Measurements from ENCODE around the gene PIN1.
"Not testable (repeated sequence)": the region's sequence is repeated elsewhere in the genome, so short reads cannot be mapped to it uniquely, and the experiment has no call there.

Gene PIN1

DNA sequence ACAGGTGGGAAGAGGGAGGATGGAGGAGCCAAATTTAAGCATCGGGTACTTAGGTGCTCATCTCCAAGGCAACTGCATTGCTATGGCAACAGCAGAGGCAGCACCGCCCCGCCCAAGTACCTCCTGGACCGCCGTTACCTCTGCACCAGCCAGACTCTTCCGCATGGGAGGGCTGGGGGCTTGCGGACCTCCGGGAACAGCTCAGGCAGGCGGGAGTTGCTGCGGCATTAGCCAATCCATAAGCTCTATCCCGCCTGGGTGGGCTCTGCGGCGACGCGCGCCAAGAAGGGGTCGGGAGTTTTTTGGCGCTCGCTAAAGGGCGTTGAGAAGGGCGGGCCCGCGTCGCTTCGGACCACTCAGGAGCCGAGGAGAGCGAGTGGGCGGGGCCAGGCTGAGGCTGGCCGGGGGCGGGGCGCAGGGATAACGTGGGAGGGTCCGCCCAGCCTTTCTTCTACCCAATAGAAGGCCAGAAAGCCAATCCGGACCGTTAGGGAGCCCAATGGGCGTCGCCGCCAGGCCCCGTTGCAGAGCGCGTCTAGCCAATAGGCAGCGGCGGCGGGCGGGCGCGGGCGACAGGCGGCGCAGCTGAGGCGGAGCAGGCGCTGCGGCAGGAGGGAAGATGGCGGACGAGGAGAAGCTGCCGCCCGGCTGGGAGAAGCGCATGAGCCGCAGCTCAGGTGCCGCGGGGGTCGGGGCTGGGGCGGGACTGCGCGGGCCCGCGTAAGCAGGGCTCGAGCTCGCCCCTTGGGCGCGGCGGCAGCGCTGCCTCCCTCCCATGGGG is at the start of gene PIN1:
Gene PIN1 (plus strand): TSS at position 593 of the 781 bp plus-strand sequence. CDS start 27 bp downstream, at position 620.
- DNase-seq = peak; percentile 99

DNA sequence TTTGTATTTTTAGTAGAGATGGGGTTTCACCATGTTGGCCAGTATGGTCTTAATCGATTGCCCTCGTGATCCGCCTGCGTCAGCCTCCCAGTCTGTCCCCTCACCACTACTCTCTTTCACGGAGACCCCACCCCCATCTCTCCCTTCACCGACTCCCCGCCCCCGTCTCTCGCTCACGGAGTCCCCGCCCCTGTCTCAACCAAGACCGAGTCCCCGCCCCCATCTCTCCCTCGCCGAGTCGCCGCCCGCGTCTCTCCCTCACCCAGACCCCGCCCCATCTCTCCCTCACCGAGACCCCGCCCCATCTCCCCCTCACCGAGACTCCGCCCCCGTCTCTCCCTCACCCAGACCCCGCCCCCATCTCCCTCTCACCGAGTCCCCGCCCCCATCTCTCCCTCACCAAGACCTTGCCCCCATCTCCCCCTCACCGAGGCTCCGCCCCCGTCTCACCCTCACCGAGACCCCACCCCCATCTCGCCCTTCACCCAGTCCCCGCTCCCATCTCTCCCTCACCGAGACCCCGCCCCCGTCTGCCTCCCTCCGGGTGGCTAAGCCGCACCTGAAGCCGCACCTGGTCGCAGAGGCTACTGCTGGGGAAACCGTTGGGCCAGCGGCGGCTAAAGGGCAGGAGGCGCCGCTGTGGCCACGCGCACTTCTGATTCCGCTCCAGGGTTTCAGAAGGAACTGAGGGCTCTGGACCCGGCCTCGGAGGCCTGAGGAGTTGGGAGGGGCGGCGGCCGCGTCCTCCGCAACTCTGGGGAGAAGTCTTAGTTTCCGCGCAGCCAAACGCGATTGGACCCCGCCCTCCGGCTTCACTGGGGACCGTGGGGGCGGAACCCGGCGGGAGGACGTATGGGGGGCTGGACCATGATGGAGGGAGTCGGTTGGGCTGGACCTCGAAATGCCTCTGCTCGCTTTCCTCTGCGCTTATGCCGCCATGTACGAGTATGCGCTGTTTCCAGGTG is 49.5 kb upstream of the PIN1 start:
- DNase-seq = peak; percentile 81

DNA sequence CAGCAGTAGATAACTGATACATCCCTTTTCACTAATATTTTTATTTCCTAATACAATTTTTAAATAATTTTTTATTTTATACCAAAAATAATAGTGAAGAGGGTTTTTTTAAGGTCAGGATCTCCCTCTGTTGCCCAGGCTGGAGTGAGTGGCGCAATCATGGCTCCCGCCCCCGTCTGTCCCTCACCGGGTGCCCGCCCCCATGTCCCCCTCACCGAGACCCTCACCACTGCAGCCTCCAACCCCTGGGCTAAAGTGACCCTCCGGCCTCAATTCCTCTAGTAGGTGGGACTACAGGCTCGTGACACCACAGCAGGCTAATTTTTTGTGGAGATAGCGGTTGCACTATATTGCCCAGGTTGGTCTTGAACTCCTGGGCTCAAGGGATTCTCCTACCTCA is 48.8 kb upstream of the PIN1 start:
- no peak for DNase-seq

DNA sequence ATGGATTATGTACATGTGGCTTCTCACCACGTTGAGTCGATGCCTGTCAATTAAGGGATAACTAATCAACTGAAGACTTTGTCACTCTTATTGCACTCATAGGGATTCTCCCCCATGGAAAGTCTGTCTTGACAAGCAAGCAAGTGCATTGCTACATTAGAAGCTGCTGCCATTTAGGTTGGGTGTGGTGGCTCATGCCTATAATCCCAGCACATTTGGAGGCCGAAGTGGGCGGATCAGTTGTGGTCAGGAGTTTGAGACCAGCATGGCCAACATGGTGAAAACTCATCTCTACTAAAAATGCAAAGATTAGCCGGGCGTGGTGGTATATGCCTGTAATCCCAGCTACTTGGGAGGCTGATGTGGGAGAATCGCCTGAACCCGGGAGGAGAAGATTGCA is 48.3 kb upstream of the PIN1 start:
- no peak for DNase-seq

DNA sequence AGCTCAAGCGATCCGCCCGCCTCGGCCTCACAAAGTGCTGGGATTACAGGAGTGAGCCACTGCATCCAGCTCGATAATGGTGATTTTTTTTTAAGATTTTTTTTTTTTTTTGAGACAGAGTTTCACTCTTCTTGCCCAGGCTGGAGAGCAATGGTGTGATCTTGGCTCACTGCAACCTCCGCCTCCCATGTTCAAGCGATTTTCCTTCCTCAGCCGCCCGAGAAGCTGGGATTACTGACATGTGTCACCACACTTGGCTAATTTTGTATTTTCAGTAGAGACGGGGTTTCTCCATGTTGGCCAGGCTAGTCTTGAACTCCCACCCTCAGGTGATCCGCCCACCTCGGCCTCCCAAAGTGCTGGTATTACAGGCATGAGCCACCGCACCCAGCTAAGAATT is 46.5 kb upstream of the PIN1 start:
- DNase-seq = not testable (repeated sequence)

- no peak for DNase-seq
Observed at GRCh38 chr19:9789066-9789465, 46.1 kb upstream of the PIN1 start.

DNA sequence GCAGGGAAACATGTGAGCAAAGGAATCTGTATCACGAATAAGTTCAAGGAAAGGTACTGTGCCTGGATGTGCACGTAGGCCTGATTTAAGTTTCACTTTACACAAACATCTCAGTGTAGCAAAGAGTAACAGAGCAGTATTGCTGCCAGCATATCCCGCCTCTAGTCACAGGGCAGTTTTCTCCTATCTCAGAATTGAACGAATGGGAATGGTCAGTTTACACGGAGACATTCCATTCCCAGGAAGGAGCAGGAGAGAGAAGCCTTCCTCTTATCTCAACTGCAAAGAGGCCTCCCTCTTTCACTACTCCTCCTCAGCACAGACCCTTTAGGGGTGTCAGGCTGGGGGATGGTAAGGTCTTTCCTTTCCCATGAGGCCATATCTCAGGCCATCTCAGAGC is 45.5 kb upstream of the PIN1 start:
- DNase-seq = not testable (repeated sequence)

DNA sequence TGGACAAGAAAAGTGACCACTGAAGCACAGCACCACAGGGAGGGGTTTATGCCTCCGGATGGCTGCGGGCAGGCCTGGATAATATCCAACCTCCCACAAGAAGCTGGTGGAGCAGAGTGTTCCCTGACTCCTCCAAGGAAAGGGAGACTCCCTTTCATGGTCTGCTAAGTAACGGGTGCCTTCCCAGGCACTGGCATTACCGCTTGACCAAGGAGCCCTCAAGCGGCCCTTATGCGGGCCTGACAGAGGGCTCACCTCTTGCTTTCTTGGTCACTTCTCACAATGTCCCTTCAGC is 44.1 kb upstream of the PIN1 start:
- DNase-seq = not testable (repeated sequence)

DNA sequence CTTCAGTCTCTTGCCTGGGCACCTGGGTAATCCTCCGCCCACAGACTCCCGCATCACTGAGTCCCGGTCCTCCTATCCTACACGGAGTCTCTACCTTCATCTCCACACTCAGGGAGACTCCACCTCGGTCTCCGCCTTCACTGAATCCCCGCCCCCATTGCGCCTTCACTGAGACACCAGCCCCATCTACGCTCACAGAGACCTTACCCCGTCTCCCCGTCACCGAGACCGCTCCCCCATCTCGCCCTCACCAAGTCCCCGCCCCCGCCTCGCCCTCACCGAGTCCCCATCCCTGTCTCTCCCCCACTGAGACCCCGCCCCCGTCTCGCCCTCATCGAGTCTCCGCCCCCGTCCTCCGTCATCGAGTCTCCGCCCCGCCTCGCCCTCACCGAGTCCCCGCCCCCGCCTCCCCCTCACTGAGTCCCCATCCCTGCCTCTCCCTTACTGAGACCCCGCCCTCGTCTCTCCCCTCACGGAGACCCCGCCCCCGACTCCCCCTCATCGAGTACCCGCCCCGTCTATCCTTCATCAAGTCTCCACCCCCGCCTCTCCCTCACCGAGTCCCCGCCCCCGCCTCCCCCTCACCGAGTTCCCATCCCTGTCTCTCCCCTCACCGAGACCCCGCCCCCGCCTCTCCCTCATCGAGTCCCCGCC is 43.4 kb upstream of the PIN1 start:
- peak; percentile 90 for DNase-seq

DNA sequence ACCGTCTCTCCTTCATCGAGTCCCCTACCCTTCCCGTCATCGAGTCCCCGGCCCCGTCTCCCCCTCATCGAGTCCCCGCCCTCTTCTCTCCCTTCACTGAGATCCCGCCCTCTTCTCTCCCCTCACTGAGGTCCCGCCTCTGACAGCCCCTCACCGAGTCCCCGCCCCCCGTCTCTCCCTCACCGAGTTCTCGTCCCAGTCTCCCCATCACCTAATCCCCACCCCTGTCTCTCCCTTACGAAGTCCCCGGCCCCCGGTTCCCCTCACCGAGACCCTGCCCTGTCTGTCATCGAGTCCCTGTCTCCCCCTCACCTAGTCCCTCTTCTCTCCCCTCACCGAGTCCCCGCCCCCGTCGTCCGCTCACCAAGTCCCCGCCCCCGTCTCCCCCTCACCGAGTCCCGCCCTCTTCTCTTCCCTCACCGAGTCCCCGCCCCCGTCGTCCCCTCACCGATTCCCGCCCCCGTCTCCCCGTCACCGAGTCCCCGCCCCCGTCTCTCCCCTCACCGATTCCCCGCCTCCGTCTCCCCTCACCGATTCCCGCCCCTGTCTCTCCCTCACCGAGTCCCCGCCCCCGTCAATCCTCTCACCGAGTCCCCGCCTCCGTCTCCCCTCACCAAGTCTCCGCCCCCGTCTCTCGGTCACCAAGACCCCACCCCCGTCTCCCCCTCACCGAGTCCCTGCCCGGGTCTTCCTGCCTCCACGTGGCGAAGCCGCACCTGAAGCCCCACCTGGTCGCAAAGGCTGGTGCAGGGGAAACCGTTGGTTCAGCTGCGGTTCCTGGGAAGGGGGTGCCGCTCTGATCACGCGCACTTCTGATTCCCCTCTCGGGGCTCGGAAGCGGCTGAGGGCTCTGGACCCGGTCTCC is 42.7 kb upstream of the PIN1 start:
- DNase-seq = peak; percentile 88

DNA sequence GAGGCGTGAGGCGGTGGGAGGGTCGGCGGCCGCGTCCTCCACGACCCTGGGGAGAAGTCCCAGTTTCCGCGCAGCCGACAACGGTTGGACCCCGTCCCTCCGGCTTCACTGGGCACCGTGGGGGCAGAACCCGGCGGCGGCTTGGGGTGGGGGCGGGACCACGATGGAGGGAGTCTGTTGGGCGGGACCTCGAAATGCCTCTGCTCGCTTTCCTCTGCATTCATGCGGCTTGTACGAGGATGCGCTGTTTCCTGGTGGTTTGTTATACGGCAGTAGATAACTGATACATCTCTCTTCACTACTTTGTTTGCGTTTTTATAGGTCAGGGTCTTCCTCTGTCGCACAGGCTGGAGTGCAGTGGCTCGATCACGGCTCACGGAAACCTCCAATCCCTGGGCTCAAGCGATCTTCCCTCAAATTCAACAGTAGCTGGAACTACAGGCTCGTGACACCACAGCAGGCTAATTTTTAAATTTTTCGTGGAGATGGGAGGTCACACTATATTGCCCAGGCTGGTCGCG is 42.0 kb upstream of the PIN1 start:
- DNase-seq = peak; percentile 4

DNA sequence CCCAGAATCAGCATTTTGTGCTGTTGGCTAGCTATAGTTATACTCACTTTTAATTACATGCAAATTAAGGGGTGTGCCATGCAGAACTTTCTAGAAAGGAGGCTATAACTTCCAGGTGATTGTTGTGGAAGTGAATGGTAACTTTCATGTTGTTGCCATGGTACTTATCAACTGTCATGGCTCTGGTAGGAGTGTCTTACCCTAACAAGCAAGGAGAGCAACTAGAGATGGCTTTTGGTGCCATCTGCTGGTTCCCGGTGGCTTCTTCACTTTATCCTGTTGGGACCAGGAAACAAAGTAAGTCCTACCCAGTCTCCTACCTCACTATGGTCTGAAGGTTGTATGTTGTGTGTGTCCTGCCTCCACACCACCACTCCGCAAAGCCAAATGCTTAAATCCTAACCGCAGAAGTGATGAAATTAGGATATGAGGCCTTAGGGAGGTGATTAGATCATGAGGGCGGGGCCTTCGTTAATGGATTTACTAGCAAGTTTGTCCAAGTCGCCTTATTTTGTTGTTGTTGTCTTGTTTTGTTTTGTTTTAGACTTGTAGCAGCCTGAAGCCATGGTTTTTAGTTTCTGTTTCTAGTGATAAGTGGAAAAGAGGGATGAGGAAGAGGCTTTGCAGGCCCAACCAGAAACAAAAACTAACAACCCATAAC is 38.9 kb upstream of the PIN1 start:
- DNase-seq = peak; percentile 88

GRCh38 chr19:9797871-9798270 is 37.2 kb upstream of the PIN1 start:
- no peak for DNase-seq

GRCh38 chr19:9799162-9799561 is 36.0 kb upstream of the PIN1 start:
- no peak for DNase-seq

DNA sequence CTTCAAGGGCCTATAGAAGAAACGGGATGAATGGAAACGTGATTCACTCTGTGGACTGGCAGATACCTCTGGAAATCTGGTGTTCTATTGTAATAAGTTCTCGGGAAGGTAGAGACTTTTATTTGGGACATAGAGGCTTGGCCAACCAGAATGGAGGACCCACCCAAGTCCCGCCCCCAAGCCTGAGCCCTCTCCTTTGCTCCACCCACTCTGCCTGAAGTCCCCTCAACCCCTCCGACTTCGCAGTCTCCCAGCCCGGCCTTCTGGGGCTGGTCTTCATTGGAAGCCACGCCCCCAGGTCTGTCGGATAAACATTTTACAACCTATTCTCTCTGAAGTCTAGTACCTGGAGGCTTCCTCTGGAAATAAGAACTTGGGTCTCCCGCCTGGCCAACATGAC is 33.1 kb upstream of the PIN1 start:
- no peak for DNase-seq

- DNase-seq = no peak
Observed at GRCh38 chr19:9806803-9807202, 28.3 kb upstream of the PIN1 start.

GRCh38 chr19:9808855-9809824 is 26.0 kb upstream of the PIN1 start:
- no peak for DNase-seq

DNA sequence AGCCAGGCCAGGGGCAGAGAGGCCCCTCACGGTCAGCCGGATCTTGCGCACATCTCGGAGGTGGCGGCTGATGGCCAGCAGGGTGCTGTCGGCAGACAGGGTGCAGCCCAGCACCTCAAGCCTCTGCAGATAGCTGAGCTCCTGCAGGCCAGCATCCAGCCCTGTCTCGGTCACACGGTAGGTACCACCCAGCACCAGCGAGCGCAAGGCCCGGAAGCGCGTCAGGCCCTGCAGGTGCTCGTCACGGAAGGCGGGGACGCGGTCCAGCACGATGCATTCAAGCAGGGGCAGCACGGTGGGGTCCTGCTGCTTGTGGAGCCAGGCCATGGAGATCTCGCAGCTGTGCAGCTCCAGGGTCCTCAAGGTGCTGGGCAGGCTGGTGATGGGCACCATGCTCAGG is 24.0 kb upstream of the PIN1 start:
- no peak for DNase-seq

GRCh38 chr19:9818175-9818733 is 16.9 kb upstream of the PIN1 start:
- DNase-seq = no peak

Data from midbrain (tissue), 1 donor.